ENCODE results near the gene CTIF. TPM values are rescaled to one million over a fixed set of nuclear protein-coding genes. Genes with fewer than 3 reads are reported as not detected.

CTIF gene
- polyA plus RNA-seq, 1 donor from 2014 or later: 50.2 TPM

DNA sequence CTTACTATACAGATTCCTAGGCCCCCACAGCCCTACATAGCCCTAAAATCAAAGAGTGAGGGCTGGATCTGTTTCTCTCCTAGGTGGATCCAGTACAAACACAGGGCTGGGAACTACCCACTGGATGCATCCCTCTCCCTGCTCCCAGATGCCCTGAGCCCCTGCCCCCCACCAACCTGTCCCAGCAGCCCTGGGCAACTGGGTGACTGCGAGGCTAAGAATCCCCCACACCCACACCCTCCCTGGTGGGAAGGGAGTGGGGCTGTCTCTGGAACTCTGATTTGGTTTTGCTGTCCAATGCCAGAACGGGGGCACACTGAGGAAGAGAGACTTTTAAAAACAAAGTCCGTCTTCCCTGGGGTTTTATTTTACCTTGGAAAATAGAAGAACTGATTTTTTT is 298.8 kb downstream of the CTIF start:
- H3F3A ChIP-seq (ENCODE audit: insufficient read depth, low read length, poor library complexity, severe bottlenecking): no peaks in the 10 kb centered on the region
- H3K27ac ChIP-seq (ENCODE audit: low read length): no peak overlapping the region
- no peaks in the 10 kb centered on the region for H3K9me3 ChIP-seq (ENCODE audit: low read length)
- no peak overlapping the region for H3K9ac ChIP-seq (ENCODE audit: low read length)
- H3K27me3 ChIP-seq (ENCODE audit: insufficient read depth, low read depth, low read length): no peaks in the 10 kb centered on the region
- H3K79me2 ChIP-seq (replicated peaks; ENCODE audit: insufficient read depth, low read length): no peaks in the 10 kb centered on the region
- H3K9me2 ChIP-seq (ENCODE audit: insufficient read depth, low read length): no peaks in the 10 kb centered on the region
- H3K4me2 ChIP-seq (ENCODE audit: low read length): no peak overlapping the region
- no peaks in the 10 kb centered on the region for H4K20me1 ChIP-seq (ENCODE audit: insufficient read depth)
- H3K36me3 ChIP-seq (ENCODE audit: insufficient read depth, low read length): no peaks in the 10 kb centered on the region
- no peak overlapping the region for H3K4me3 ChIP-seq (ENCODE audit: low read length)
- no peak for TF ChIP-seq SMC3 (conservative IDR thresholded peaks at IDR 0.05; ENCODE audit: poor library complexity)
- TF ChIP-seq EZH2 (IDR thresholded peaks at IDR 0.05; ENCODE audit: borderline replicate concordance, insufficient read depth, low read length, poor library complexity, severe bottlenecking): no peak
- no peak for TF ChIP-seq MXI1 (conservative IDR thresholded peaks at IDR 0.05; ENCODE audit: poor library complexity, severe bottlenecking)
- TF ChIP-seq, protein P1, sequence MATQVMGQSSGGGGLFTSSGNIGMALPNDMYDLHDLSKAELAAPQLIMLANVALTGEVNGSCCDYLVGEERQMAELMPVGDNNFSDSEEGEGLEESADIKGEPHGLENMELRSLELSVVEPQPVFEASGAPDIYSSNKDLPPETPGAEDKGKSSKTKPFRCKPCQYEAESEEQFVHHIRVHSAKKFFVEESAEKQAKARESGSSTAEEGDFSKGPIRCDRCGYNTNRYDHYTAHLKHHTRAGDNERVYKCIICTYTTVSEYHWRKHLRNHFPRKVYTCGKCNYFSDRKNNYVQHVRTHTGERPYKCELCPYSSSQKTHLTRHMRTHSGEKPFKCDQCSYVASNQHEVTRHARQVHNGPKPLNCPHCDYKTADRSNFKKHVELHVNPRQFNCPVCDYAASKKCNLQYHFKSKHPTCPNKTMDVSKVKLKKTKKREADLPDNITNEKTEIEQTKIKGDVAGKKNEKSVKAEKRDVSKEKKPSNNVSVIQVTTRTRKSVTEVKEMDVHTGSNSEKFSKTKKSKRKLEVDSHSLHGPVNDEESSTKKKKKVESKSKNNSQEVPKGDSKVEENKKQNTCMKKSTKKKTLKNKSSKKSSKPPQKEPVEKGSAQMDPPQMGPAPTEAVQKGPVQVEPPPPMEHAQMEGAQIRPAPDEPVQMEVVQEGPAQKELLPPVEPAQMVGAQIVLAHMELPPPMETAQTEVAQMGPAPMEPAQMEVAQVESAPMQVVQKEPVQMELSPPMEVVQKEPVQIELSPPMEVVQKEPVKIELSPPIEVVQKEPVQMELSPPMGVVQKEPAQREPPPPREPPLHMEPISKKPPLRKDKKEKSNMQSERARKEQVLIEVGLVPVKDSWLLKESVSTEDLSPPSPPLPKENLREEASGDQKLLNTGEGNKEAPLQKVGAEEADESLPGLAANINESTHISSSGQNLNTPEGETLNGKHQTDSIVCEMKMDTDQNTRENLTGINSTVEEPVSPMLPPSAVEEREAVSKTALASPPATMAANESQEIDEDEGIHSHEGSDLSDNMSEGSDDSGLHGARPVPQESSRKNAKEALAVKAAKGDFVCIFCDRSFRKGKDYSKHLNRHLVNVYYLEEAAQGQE (IDR thresholded peaks at IDR 0.05; ENCODE audit: borderline replicate concordance): no peak
- TF ChIP-seq TAF1 (IDR thresholded peaks at IDR 0.05; ENCODE audit: low read depth): no peak
- no peak for TF ChIP-seq POLR2AphosphoS5 (IDR thresholded peaks at IDR 0.05)
- no peak for TF ChIP-seq EP300 (conservative IDR thresholded peaks at IDR 0.05; ENCODE audit: poor library complexity, severe bottlenecking)
- TF ChIP-seq, protein P2, sequence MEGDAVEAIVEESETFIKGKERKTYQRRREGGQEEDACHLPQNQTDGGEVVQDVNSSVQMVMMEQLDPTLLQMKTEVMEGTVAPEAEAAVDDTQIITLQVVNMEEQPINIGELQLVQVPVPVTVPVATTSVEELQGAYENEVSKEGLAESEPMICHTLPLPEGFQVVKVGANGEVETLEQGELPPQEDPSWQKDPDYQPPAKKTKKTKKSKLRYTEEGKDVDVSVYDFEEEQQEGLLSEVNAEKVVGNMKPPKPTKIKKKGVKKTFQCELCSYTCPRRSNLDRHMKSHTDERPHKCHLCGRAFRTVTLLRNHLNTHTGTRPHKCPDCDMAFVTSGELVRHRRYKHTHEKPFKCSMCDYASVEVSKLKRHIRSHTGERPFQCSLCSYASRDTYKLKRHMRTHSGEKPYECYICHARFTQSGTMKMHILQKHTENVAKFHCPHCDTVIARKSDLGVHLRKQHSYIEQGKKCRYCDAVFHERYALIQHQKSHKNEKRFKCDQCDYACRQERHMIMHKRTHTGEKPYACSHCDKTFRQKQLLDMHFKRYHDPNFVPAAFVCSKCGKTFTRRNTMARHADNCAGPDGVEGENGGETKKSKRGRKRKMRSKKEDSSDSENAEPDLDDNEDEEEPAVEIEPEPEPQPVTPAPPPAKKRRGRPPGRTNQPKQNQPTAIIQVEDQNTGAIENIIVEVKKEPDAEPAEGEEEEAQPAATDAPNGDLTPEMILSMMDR (IDR thresholded peaks at IDR 0.05; ENCODE audit: poor library complexity, severe bottlenecking): no peak
- TF ChIP-seq RAD21 (conservative IDR thresholded peaks at IDR 0.05): no peak
- no peak overlapping the region for H2AFZ ChIP-seq (ENCODE audit: low read depth, low read length)

DNA sequence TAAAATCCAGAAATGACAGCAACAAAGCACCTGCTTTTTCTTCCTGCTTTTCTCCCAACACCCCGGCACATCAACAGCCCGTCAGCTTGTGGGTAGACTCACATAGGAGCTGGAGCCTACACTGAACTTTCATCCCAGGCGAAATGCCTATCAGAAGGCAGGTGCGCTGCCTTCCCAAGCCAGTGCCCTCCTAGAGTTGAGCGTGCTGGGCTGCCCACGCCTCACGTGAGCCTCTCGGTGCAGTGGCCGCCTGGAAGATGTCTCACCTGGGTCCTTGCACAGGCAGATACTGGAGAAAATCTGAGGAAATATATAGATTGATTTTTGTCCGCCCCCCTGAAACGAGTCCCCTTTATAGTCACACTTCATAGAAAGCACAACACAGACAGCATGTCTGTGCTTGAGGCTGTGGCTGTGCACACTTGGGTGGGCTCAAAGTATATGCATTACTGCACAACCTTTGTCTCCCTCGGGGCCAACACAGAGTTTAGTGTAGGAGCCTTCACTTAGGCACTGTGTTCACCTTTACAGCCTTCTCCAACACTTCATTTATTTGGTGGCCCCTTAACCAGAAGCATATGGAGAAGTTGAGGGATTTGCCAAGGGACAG is 299.4 kb downstream of the CTIF start:
- H3K36me3 ChIP-seq (ENCODE audit: insufficient read depth, low read length): no peaks in the 10 kb centered on the region
- H3K9me2 ChIP-seq (ENCODE audit: insufficient read depth, low read length): no peaks in the 10 kb centered on the region
- H4K20me1 ChIP-seq (ENCODE audit: insufficient read depth): no peaks in the 10 kb centered on the region
- no peaks in the 10 kb centered on the region for H3K9me3 ChIP-seq (ENCODE audit: low read length)
- H3K79me2 ChIP-seq (replicated peaks; ENCODE audit: insufficient read depth, low read length): no peaks in the 10 kb centered on the region
- no peak overlapping the region for H2AFZ ChIP-seq (ENCODE audit: low read depth, low read length)
- H3K4me3 ChIP-seq (ENCODE audit: low read length): no peak overlapping the region
- H3K27me3 ChIP-seq (ENCODE audit: insufficient read depth, low read depth, low read length): no peaks in the 10 kb centered on the region
- no peak overlapping the region for H3K27ac ChIP-seq (ENCODE audit: low read length)
- no peak overlapping the region for H3K4me2 ChIP-seq (ENCODE audit: low read length)
- no peak for TF ChIP-seq MXI1 (conservative IDR thresholded peaks at IDR 0.05; ENCODE audit: poor library complexity, severe bottlenecking)
- TF ChIP-seq EZH2 (IDR thresholded peaks at IDR 0.05; ENCODE audit: borderline replicate concordance, insufficient read depth, low read length, poor library complexity, severe bottlenecking): no peak
- TF ChIP-seq TAF1 (IDR thresholded peaks at IDR 0.05; ENCODE audit: low read depth): no peak
- TF ChIP-seq, protein P1 (IDR thresholded peaks at IDR 0.05; ENCODE audit: borderline replicate concordance): no peak
- TF ChIP-seq, protein P2 (IDR thresholded peaks at IDR 0.05; ENCODE audit: poor library complexity, severe bottlenecking): no peak
- no peak overlapping the region for H3K9ac ChIP-seq (ENCODE audit: low read length)
- no peaks in the 10 kb centered on the region for H3F3A ChIP-seq (ENCODE audit: insufficient read depth, low read length, poor library complexity, severe bottlenecking)

Measured in neural cell (in vitro differentiated cells).